Activated CD4-positive, alpha-beta T cell treated with anti-CD3 and anti-CD28 coated beads, Interleukin-2, amount 50 U/mL, for 48 hours (primary cell): ENCODE measurements around the gene PSMA5.
"Not testable (repeated sequence)": the region's sequence is repeated elsewhere in the genome, so short reads cannot be mapped to it uniquely, and the experiment has no call there.

Experiments
- DNase-seq, 2 experiments: peaks; one replicate each; pipeline ENCODE4 v3.0.0-alpha.2; 2020

PSMA5 gene

DNA sequence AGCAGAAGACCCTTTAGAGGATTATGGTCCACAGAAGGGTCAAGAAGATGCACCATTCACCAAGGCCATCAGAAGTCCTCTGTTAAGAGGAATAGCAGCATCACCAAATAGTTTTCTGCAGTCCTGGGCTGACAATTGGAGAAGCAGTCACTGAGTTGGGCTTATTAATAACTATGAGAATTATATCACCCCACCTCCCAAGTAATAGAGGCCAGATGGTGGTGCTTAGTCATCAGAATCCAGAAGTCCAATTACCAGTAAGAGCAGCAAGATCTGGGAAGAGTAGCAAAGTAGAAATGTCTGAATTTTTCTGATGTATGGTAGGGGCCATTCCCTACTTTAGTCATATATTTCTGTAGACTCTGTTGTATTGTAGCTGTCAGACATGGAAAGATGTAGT is 6.1 kb upstream of the PSMA5 start:
- no peak for DNase-seq

DNA sequence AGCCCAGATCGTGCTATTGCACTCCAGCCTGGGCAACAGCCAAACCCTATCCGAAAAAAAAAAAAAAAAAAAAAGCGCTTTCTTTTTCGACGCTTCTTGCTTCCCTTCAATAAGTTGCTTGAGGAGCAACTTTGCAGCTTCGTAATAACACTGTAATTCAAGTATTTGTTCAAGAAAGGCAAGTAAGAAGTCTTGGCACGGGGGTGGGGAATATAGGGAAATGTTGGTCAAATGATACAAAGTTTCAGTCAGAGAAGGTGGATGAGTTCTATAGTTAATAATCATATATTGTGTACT is 871 bp upstream of the PSMA5 start:
- DNase-seq: no peak

DNA sequence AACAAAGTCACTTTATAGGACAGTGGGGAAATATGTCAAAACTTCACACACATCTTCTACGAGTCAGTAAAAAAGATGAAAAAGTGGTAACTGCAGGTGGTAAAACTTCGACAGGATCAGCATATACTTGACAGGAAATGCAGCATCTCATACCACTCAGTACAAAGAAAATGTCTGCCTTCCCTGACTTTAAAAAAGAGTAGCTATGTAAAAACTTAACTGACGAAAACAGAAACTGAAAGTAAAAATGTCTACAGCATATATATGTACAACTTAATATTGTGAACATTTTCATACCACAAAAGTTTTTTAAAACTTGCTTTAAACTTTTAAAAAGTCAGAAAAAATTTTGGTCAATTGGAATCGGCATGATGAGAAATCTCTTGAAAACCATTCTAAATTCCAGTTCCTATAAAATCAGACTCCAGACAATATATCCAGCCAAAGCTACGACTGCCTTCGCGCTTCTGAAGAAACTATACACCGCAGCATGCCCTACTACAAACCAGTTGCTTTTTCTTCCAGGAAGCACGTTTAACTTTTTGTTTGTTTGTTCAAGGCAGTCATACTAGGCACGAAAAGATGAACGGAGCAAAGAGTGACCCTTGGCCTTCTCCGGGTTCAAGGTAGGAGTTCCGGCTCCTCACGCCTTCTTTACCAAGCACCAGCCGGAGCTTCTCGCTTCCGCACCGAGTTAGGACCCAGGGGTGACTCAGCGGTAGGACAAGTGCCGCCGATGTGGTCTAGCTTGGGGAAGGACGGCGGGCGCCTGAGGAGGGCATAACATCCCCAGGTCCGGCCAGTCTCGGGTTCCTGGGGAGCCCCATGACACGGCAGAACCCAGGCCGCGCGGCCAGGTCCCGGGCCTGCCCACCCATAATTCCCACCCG is 612 bp downstream of the PSMA5 start:
- peak; percentile 65 to 71 for DNase-seq

DNA sequence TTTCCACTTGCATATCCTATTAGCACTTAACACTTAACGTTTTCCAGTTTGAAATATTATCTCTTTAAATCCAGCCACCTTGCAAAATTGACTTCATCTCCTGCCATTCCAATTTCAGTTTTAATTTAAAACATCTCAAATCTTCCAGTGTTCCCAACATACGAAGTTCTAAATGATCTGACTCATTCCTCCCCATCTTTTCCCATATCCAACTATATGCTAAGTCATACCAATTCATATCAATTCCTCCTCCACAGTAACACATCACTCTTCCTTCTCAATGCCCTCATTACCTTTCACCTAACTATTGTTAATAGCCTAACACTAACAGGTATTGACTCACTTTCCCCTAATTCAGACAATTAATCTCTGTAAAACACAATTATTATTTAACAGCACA is 2.8 kb downstream of the PSMA5 start:
- no peak for DNase-seq

DNA sequence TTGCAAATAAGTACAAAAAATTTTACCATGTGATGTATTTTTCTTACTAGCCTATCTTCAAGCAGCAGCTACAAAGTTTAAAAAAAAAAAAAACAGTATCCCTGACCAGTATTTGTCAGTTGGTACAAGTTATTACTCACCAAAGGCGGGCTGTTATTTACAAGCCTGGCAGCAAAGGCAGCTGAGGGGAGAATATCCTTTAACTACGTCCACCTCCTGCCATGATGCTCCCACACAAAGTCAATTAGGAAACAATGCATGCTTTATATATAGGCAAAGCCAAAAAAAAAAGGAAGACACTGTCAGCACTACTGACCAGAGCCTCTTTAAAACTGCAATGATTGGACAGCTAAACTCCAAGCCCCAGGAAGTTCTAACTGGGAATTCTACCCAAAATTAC is 13.7 kb downstream of the PSMA5 start:
- DNase-seq: no peak

DNA sequence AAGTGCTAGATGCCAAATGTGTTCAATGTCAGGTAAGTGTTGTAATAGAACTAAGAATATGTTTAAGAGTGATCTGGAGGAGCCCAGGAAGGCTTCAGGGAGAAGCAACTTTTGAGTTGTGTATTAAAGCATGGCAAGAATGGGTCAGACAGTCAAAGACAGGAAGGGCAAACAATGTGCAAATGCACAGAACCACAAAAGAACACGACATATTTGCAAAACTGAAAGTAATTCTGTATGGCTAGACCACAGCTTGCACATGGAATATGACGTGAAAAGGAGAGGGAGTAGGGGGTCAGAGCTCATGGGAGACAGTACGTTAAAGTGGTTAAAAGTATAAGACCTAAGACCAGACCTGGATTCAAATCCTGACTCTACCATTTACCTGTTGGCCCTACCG is 21.4 kb downstream of the PSMA5 start:
- DNase-seq: no peak

DNA sequence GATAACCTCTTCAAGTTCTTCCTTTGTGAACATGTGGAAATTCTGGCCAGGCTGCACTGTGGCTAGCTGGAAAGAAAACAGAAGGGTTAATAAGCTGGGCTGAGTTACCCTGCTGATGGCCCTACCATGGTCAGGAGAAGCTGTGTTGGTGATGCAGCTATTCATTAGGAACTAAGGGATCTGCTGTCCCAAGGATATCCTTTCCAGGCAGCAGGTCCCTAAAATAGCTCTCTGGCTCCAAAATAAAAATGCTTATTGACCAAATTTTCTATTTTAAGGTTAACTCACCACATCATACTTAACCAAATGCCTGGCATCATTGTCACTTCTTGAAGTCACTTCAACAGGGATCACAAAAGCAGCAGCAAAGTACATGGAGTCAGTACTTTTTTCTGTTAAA is 24.2 kb downstream of the PSMA5 start:
- no peak for DNase-seq

DNA sequence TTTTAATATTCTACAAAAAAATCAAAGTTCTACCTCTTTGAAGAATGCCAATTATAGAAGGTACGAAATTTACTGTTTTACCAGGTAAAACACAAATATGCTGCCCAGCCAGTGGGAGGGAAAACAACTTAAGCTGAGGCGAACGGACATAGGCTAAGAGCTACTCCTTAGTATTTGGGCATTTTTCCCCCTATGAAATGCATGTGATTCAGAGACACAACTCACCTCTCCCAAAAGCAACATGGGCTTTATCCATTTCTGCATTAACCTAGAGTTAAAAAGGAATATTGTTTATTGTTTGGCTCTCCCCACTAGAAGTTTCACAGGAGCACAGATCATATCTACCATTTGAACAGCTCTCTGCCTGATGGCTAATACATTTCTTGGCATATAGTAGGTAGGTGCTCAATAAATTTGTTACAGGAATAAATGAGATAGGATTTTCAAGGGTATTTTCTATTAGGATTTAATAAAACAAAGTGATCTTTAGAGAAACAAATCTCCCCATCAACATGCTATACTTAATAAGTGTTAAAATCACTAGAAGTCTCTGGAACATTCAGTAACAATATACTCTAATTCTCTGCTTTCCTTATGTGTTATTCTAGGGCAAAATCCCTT is 26.1 kb downstream of the PSMA5 start:
- no peak for DNase-seq

DNA sequence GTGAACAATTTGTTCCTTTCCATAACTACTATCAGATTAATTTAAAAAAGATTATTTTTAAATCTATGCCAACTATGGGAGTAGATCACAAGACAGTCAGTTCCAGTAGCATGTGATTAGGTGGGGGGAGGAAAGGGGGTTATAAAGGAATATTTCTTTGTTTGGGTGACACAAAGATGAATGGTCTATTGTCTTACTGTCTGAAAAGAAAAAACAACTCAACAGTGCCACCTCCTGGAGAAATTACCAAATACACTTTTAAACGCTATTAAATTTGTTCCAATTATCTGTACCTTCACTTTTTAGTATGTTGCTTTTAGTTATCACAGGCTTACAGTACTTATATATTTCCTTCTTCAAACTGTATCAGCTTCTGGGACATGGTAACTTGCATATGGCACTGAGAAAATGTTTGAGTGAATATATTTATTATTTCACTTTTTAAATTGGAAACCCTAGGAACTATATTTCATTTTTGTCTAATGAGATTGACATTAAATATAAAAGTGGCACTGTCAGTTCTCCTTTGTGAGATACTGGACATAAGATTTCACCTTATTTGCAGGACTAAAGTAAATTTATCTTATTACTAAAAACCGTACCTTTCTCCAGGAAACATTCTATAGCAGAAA is 26.8 kb downstream of the PSMA5 start:
- no peak for DNase-seq

DNA sequence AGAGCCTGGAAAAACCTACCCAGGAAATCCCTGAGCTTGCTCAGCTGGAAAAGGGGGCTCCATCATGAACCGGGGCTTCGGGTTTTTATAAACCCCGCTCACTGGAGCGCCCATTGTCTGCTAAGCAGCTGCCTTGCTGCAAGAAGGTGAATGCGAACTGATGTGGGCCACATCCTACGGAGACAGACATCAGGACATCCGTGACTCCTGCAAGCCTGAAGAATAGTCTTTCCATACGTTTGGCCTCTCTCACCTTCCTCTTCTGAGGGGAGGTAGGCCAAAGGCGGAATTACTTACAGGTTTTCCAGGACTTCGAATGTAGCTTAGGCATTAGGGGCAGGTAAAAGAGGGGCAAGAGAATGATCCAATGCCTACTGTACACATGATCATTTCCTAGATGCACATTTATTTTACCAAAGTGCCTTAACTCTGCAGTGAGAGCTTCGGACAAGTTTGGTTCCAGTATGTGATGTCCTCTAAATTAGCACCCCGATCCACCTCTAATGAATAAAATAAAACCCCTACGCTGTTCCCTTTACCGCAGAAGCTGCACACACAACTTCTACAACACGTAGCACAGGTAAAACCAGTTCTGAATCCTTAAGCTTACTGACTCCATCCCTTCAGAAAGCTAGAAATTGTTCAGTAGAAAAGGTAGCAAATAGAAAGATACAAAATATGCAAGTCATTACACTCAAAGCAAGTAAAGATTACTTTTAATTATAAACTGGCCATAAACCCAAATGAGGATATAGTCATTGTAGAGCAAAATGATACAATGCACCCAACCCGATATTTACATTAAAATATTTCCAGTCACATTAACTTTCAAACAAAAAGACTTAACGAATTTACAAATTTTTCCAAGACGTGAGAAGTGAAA is 27.7 kb downstream of the PSMA5 start:
- DNase-seq: no peak

DNA sequence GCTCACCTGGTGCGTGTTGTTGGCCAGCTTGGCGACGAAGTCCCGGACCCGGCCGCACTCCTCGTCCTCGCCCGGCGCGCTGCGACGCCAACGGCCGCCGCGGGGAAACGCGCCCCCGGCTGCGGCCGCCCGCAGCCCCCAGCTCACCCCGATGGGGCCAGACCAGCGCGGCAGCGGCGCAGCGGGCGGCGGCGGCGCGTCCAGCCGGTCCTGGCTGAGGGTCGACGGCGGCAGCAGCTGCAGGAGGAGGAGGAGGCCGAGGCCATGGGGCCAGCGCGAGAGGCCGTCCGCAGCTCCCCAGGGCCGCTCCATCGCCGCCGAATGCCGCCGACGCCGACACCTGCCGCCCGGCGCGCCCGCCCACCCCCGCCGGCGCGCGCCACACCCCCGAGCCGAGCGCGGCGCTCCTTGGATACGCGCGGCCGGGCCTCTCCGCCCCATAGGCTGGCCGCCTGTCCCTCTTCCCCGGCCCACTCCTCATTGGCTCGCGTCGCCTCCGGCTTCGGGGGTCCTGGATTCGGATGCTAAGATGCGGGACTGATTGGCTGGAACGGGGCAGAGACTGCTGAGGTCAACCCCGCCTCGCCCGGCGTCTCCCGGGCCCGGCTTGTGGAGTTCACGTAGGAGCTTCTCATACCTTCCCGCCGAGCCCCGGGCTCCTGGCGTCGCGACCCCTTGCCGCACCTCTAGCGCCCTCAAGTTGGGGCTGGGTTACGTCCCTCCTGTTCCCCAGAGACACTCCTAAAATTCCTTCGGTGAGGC is 28.5 kb downstream of the PSMA5 start, which contains the start of gene SORT1:
TSS of gene SORT1 (minus strand) at position 338 of the 762 bp plus-strand sequence. CDS start at position 312, 26 bp downstream.
- peak; percentile 57 to 62 for DNase-seq

DNA sequence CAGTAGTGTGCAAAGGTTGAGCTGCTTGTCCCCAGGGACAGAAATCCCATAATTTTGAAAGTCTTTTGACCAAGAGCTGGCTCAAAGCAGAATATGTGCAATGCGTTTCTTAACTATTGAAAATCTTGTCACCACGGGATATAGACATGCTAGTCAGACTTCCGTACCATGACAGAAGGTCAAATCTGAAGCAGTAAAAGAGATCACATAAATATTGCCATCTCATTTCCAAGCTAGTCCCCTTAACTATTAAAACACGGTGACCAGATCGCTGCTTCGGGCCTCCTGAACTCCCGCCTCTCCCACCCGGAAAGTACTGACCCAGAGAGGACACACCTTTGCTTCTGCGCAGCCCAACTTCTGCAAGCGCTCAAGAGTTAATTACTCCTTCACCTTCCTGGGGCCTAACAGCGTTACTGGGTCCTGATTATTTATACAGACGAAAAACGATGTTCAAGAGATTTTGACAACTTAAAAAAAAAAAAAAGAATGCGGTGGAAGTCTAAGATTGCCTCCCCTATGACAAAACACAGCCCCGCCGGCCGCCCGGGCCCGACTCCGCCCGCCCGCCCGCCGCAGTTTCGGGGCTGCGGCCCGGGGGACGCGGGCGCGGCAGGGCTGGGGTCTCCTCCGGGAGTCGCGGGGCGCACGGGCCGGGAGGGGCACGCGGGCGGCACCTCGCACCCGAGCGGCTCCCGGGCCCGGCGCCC is 29.2 kb downstream of the PSMA5 start:
- no peak for DNase-seq

DNA sequence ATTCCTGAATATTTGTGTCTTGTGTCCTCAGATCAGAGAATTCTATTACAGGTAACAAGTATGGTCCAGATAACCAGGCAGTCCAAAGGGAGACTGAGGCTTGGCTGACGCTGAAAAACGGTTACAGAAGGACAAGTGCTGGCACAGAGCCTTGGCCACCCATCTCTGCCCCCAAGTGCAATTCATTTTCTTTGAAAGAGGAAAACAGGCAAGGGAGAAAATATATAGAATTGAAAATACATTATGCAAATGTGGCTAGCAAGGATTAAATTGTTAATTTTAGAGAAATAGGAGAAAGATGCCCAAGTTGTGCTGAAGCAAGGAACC is 29.8 kb downstream of the PSMA5 start:
- DNase-seq: no peak

DNA sequence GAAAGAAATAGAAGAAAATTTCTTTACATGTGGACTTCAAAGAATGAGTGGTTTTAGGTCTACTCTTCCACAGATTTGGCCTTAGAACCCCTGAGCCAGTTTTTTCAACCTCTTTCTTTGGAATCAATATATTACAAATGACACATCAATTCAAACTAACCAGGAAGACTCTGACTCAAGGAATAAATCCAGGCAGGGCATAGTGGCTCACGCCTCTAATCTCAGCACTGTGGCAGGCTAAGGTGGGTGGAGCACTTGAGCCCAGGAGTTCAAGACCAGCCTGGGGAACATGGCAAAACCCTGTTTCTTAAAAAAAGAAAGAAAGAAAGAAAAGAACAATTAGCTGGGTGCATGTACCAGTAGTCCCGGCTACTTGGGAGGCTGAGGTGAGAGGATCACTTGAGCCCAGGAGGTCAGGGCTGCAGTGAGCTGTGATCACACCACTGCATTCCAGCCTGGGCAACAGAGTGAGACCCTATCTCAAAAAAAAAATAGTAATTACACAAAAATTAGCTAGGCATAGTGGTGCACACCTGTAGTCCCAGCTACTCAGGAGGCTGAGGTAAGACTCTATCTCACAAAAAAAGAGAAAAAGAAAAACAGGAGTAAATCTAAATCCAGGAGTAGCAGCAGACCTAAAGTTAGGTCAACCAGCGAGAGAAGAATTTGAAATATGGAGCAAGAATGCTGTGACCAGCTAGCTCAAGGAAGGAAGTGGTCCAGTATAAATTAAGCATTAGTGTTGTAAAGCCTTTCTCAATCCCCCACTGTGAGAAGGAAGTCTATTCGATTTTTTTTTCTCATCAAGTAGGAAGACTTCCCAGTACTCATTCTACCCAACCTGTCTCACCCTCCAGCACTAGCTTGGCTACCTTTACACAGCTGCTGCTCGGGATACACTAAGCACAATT is 30.4 kb downstream of the PSMA5 start:
- DNase-seq: no peak

DNA sequence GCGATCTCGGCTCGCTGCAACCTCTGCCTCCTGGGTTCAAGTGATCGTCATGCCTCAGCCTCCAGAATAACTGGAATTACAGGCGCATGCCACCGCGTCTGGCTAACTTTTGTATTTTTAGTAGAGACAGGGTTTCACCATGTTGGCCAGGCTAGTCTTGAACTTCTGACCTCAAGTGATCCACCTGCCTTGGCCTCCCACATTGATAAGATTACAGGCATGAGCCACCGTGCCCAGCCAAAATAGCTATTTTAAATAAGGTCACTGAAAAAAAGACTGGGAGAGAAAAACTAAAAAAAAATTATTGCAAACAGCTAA is 31.0 kb downstream of the PSMA5 start:
- not testable (repeated sequence) for DNase-seq

DNA sequence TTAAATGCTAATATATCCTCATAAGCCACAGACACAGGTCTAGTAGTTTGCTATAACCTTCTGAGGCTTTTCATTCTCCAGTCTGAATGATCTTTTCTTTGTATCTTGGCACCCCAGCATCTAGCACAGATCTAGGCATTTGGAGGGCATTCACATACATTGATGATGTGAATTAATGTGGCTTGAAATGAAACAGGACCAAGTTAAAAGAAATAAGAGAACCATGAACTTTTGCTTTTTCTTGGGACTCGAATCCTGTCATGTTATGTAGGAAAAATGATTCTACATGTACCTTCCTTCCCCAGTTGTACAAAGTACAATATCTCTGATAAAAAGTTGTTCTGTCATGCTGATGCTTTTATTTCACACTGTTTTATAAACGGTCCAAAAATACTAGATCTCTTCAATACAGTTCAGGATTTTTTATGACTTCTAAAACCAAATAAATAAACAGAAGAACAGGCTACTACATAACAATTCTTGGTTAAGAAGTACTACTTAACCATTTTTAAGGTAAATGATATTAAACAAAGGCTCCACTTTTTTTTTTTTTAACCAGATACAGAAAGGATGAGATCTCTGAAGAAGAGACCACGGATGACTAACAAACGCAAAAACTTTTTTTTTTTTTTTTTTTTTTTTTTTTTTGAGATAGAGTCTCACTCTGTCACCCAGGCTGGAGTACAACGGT is 31.5 kb downstream of the PSMA5 start:
- no peak for DNase-seq

DNA sequence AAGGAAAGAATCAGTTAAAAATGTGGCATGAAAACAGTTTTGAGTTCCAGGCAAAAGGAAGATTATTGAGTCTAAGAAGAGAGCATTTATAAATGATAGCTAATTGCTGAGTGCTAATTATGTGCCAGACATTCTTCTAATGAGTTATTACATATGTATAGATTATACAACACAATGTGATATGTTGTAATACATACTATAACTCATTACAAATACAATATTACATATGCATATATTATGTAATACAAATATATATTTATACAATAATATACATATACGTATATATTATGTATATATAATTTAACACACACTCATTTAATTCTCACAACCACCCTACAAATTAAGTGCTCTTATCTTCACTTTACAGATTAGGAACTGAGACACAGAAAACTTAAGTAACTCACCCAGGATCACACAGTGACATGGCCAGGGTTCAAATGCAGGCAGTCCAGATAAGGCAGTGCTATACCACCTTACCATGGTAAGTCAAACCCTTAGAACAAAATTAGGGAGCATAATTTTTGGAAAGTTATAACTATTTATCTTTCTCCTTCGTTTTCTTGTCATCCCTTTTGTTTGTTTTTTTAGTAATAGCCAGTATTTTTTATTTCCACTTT is 32.5 kb downstream of the PSMA5 start:
- DNase-seq: no peak

DNA sequence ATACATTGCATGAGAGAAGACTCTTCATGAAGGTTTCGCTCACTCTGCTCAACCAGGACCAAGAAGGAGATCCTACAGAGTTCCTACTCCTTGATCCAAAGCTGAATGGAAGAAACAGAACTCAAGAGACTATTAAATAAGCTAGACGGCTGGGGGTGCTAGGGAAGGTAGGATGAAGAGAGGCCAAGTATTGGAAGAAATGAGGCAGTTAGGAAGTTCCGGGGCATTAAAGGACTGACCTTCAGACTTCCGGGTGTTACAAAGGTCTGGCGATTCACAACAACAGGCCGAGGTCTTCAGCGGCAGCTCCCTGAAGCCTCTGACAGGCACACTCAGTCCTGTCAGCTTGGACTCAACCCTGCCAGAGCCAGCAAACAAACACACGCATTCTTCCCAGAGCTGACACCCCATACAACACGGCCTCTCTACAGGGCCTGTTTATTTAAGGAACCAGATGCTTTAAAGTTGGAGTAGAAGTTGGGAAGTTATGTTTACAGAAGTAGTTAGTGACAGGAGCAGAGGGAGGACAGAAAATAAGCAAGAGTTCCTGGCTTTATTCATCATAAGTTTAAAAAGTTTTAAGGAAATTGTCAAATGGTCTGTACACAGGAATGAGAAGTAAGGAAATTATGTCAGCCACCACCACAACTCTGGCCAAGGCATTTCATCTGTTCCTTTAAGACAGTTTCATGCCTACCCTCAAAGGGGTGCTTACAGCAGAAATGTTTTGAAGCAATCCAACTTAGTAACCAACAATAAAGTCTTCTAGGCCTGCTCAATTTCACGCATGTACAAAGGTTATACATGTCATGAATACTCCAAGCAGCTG is 33.2 kb downstream of the PSMA5 start:
- DNase-seq: no peak
